NCI-H524 (cell line): ENCODE data around the gene LRP5.
"Not testable (repeated sequence)": the region's sequence is repeated elsewhere in the genome, so short reads cannot be mapped to it uniquely, and the experiment has no call there.

Experiments
- DNase-seq, 2 experiments: peaks; one replicate each; lab custom pipeline; 2025; lab: John Stamatoyannopoulos, UW

Gene LRP5

GRCh38 chr11:68329536-68329935, 17.1 kb downstream of the LRP5 start:
- no peak for DNase-seq

DNA sequence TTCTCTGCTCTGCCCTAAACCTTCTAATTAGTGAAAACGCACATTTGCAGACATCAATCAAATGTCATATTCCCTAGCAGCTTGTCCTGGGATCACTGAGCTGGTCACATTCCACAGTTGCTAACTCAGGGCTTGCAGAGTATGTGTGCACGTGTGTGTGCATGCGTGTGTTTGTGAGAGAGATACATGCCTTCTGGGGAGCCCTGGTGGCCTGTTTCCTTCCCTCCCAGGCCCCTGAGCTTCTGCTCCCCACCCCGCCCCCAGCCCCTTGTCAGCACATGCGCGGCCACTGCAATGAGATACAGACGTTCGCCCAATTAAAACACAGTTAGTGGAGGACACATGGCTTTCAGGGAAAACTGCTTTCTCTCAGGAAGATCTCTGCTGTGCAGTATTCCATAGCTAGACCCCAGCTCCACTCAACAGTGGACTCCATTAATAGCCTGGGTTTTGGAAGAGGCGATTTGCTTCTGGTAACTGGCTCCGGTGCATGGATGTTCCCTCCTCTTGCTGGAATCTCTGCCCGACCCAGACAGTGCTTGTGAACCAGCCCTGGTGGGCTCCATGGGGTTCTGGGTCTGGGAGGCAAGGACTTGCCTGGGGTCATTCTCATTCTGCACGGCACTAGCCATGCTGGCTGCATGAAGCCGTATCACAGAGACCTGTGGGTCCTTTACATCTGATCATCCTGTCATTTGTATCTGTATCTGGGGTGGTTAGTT, 17.7 kb downstream of the LRP5 start:
- no peak for DNase-seq

DNA sequence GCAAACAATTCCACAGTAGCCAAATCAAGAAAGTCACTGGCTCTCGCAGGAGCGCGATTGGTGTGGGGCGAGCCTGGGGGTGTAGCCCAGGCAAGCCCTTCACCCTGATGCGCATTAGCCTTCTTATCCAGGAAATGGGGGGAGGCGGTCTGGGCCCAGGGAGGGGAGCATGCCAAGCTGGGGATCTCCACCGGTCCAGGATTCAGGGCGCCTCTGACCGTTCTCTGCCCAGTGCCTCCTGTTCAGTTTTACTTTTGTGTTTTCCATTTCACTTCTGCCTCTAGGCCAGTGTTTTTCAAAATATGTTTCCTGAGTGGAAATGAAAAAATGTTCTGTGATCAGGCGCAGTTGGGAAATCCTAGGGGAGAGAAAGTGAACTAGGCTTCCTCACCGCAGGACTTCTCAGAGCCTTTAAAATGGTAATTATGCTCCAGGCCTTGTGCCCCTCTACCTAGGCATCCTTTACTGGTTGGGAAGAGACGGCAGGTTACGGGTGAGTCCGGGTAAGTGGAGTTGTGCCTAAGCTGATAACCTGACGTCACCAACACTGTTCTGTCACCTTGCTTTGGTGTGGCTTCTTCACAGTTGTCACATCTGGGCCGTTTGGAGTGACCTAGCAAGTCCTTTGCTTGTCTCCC, 18.4 kb downstream of the LRP5 start:
- DNase-seq, result no peak

DNA sequence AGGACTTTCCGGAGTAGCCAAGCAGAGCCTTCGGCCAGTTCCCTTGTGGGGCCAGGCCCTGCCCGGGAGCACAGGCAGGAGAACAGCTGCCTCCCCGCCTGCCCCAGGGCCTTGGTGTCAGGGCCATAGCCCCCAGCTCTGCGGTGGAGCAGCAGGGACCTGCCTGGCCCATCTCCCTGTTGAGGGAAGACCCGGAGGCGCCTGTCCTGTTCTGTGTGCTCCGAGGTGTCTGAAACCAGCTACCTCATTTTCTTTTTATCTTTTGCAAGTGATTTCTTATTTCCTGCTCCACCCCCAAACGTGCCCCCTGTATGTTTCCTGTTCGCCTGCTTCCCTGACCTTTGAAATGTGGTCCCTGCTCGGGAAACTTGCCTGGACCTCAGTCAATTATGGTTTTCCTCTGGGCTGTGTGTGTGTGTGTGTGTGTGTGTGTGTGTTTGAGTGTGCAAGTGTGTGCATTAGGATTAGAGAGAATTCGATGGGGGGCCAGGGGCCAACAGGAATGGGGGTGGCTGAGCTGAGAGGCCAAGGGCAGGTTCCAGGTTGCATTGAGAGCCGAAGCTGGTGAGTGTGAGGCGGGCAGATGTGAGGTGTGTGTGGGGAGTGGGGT, 19.1 kb downstream of the LRP5 start:
- no peak for DNase-seq

DNA sequence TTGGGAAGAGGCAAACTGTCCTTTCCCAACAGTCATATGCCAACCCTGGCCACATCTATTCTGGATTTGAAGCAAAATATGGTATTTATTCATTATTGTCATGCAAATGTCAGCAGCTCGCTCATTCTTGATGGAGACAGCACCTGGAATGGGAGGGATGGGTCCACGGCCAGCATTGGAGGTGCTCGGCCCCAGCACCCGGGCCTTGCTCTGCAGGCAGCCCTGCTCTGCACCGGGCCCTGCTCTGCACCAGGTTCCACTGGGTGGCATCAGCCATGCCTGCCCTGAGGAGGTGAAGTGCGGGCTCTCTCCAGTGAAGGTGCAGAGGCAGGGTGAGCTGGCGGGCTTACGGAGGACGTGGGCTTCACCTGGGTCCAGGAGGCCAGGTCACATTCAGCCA, 19.8 kb downstream of the LRP5 start:
- DNase-seq, result no peak

GRCh38 chr11:68333173-68333572, 20.8 kb downstream of the LRP5 start:
- DNase-seq, result no peak

- DNase-seq, result no peak
Measured at GRCh38 chr11:68334923-68335322, 22.5 kb downstream of the LRP5 start.

DNA sequence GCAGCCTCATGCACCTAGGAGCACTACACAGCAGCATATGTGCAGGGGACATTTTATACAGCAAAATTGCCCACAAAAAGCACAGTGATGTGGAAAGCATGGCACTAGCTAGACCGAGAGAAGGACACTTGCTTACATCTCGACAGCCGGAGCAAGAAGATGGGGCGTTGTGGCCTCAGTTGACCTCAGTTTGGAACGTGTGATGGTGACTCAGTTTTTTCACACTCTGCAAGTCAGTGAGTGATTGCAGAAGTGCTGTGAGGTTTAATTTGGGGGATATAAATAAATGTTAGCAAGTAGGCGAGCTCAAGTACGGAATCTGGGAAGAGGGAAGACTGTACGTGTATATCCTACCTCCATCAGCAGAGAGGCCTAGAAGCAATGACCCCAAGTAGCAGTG, 23.3 kb downstream of the LRP5 start:
- DNase-seq, result no peak

DNA sequence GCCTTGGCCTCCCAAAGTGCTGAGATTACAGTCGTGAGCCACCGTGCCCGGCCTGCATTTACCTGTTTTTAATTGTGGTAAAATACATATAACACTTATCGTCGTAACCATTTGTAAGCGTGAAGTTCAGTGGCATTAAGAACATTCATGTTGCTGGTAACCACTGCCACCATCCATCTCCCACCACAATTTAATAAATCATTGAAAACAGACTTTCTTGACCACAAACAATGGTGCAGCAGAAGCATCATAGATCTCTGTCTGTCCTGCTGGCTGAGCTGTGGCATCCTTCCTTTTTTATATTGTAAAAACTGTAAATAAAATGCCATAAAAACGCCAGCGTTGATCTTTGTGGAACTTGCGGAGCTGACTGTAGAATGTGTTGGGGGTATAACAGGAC, 24.3 kb downstream of the LRP5 start:
- DNase-seq, result no peak

GRCh38 chr11:68337399-68337835, 25.0 kb downstream of the LRP5 start:
- no peak for DNase-seq

- no peak for DNase-seq
Measured at GRCh38 chr11:68338051-68338780, 25.8 kb downstream of the LRP5 start.

- no peak for DNase-seq
Measured at GRCh38 chr11:68340003-68340767, 27.8 kb downstream of the LRP5 start.

DNA sequence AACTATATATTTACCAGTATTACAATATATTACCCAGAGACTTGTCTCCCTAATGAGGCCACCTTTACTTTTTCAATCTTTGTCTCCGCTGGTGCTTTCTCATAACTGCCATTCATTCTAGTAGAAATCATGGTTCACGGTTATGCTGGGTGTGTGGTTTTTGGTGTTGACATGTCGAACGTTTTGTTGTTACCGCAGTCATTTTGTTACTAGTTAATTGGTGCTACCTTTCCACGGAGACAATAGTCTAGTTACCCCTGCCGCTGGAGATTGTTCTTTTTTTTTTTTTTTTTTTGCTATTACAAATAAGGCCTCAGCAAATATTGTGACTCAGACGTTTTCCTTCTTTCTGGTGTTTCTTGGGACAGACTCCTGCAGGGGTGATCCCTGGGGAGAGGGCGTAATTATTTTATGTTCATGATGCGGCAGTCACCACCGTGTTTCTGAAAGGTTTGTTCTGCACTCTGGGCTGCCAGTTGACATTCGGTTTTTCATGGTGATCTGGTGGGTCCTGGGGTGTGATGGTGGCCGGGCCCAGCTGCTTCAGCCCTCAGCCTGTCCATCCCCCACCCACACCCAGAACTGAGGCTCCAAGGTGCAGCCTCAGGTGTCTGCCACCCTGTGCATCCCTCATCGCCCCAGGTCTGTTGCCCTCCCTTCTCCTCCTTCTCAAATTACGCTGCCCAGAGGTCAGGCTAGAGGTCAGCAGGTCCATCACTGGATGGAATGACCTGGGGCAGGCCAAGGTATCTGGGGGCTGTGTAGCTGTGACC, 28.6 kb downstream of the LRP5 start:
- no peak for DNase-seq

- DNase-seq, result no peak
Measured at GRCh38 chr11:68341557-68342458, 29.4 kb downstream of the LRP5 start.

- DNase-seq, result no peak
Measured at GRCh38 chr11:68342459-68343158, 30.2 kb downstream of the LRP5 start.

GRCh38 chr11:68343761-68344256, 31.4 kb downstream of the LRP5 start:
- no peak for DNase-seq

GRCh38 chr11:68344821-68345220, 32.4 kb downstream of the LRP5 start:
- DNase-seq, result not testable (repeated sequence)

DNA sequence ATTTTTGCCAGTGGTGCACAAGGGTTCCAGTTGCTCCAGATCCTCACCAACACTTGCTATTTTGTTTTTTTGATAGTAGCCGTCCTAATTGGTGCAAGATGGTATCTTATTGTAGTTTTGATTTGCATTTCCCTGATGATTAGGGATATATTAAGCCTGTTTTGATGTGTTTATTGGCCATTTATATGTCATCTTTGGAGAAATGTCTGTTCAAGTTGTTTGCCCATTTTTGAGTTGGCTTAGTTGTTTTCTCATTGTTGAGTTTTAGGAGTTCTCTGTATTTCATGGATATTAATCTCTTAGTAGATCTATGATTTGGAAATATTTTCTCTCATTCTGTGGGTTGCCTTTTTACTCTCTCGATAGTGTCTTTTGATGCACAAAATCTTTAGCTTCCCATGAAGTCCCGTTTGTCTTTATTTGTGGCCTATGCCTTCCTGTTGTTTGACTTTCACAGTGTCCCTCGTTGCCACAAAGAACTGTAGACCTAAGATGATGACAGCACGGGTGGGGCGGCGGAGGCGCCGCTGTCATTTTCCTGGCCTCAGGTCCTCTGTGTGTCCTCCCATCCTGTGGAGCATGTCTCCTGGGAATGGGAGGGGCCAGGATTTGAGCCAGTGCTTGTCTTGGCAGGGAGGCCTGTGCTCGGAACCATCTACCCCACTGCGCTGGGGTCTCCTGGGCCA, 33.5 kb downstream of the LRP5 start:
- DNase-seq, result no peak

- no peak for DNase-seq
Measured at GRCh38 chr11:68346462-68346790, 34.0 kb downstream of the LRP5 start.
